ENCODE measurements around the gene BHMT2. TPM values are rescaled to one million over a fixed set of nuclear protein-coding genes. Genes with fewer than 3 reads are reported as not detected.

BHMT2 gene
- total RNA-seq, 4 donors from 2014 or later = 26.0 to 83.1 (median 67.7) TPM

DNA sequence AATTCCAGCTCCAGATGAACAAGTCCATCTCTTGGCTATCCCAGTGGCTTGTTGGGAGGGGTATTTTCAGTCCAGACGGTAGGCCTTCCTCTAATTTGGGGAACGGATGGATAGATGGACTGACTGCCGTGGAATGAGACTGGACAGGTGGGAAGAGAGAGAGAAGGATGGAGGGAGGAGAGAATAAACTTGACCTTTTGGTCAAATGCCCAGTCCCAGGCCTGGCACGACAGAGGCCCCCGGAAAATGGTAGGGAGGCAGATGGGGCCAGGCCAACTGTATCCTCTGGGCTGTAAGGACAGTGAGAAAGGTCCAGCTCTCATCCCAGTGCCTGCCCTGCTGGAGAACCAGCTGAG is 43.1 kb downstream of the BHMT2 start:
- TF ChIP-seq, protein P1, sequence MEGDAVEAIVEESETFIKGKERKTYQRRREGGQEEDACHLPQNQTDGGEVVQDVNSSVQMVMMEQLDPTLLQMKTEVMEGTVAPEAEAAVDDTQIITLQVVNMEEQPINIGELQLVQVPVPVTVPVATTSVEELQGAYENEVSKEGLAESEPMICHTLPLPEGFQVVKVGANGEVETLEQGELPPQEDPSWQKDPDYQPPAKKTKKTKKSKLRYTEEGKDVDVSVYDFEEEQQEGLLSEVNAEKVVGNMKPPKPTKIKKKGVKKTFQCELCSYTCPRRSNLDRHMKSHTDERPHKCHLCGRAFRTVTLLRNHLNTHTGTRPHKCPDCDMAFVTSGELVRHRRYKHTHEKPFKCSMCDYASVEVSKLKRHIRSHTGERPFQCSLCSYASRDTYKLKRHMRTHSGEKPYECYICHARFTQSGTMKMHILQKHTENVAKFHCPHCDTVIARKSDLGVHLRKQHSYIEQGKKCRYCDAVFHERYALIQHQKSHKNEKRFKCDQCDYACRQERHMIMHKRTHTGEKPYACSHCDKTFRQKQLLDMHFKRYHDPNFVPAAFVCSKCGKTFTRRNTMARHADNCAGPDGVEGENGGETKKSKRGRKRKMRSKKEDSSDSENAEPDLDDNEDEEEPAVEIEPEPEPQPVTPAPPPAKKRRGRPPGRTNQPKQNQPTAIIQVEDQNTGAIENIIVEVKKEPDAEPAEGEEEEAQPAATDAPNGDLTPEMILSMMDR (IDR thresholded peaks at IDR 0.05; ENCODE audit: low read depth) = no peak

DNA sequence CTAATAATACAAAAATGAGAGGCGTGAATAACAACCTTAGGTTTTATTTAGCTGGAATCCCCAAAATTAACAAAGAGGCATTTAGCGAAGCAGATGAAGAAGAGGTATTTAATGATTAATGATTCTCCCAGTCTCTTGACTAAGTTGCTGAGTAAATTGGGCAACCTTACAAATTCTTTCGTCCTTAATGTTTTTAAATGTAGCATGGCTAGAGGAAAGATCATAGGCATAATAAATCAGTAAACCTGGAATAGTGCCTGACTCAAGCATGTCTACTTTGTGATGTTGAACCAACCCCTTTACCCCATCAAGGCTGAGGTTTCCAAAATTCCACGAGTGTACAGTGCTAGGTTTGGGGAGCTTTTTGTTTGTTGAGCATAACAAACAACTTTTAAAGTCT is 49.9 kb downstream of the BHMT2 start:
- TF ChIP-seq, protein P1 (IDR thresholded peaks at IDR 0.05; ENCODE audit: low read depth) = no peak

DNA sequence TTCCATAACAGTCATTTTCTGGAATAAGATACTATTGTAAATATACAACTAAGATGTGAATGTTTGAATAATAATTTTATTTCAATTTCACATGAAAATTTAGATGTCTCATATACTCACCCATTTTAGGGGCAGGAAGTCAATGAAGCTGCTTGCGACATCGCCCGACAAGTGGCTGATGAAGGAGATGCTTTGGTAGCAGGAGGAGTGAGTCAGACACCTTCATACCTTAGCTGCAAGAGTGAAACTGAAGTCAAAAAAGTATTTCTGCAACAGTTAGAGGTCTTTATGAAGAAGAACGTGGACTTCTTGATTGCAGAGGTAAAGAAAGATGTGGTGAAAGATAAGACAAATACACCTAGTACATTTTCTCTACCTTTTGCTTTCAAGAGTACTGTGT is 50.7 kb downstream of the BHMT2 start:
- TF ChIP-seq, protein P1 (IDR thresholded peaks at IDR 0.05; ENCODE audit: low read depth) = no peak

DNA sequence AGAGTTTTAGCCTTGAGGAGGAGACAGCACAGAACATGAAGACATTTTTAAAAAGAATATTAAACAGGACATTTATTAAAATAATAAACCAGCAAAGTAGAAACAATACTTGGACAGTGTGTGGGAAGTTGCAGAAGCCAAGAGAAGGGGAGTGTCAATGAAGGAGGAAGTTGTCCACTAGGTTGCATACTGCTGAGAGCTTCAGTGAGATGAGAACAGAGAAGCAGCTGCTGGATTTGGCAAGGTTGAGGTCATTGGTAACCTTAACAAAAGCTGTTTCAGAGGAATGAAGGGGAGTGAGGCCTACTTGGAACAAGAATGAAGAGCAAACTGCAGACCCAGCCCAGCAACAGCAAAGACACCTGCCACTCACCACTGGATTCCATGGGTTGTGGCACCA is 53.4 kb downstream of the BHMT2 start:
- TF ChIP-seq, protein P1 (IDR thresholded peaks at IDR 0.05; ENCODE audit: low read depth) = no peak

DNA sequence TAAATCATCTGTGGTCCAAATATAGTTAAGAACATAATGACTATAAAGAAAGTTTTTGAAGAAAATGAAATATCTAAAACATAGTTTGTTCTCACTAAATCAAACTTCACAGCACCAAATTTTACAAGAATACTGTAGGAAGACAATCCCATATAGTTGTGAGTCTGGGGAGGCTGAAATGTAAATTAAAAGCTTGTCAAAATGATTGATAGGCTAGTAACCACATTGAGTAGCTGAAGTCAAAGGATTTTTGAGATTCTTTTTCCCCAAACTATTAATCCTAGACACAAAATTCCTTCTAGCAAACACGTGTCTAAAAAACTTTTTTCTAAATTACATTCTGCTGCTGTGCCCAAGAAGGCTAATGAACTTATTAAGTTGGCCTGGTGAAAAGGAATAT is 55.0 kb downstream of the BHMT2 start:
- TF ChIP-seq, protein P1 (IDR thresholded peaks at IDR 0.05; ENCODE audit: low read depth) = no peak

DNA sequence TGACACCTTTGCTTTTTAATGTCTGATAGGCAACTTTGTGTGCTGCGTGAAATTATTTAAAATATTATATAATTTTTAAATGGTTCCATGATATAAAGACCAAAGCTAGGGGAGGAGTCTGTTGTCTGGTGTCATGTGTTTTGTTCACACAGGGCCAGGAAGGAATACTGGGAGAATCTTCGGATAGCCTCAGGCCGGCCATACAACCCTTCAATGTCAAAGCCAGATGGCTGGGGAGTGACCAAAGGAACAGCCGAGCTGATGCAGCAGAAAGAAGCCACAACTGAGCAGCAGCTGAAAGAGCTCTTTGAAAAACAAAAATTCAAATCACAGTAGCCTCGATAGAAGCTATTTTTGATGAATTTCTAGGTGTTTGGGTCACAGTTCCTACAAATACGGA is 61.2 kb downstream of the BHMT2 start:
- TF ChIP-seq, protein P1 (IDR thresholded peaks at IDR 0.05; ENCODE audit: low read depth) = no peak

DNA sequence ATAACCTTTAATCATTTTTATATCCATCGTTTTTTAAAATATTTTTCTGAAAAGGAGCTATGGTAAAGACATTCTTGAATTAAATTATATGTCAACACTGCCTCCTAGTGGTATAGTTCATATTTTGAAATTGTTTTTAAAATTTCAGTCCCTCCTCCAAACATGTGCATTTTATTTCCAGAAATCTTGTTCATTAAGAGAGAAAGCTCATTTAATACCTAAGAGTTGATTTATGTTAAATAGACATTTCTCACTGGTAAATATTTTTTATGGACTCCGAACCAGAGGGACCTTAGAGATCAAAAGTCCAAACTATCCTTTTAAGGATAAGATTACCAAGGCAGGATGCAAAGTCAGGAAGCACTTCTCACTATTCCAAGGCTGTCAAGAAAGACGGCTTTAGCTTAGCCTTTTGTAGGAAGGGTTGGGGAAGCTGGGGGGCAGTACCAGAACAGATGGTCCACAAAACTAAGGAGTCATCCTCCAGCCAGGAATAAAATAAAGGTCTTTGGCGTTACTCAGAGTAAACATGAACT is 63.6 kb downstream of the BHMT2 start:
- TF ChIP-seq, protein P1 (IDR thresholded peaks at IDR 0.05; ENCODE audit: low read depth) = no peak
